ENCODE data around the gene ANKLE1.

Gene ANKLE1

GRCh38 chr19:17309198-17309964, 27.7 kb downstream of the ANKLE1 start, which contains the start of gene DDA1:
DDA1 (plus strand) TSS chr19:17309563; CDS start chr19:17309655, 92 bp downstream.
- peak; percentile 100 for FAIRE-seq

GRCh38 chr19:17309965-17310461, 28.3 kb downstream of the ANKLE1 start:
- FAIRE-seq, result no peak

GRCh38 chr19:17311455-17312188, 29.9 kb downstream of the ANKLE1 start:
- no peak for FAIRE-seq

GRCh38 chr19:17312189-17313113, 30.8 kb downstream of the ANKLE1 start:
- FAIRE-seq, result no peak

- no peak for FAIRE-seq
Measured at GRCh38 chr19:17314007-17314593, 32.4 kb downstream of the ANKLE1 start.

- no peak for FAIRE-seq
Measured at GRCh38 chr19:17318966-17319365, 37.3 kb downstream of the ANKLE1 start.

GRCh38 chr19:17319473-17320238, 38.0 kb downstream of the ANKLE1 start:
- no peak for FAIRE-seq

GRCh38 chr19:17320435-17320834, 38.7 kb downstream of the ANKLE1 start:
- FAIRE-seq, result no peak

GRCh38 chr19:17321655-17322489, 40.2 kb downstream of the ANKLE1 start:
- FAIRE-seq, result no peak

- no peak for FAIRE-seq
Measured at GRCh38 chr19:17322854-17323253, 41.2 kb downstream of the ANKLE1 start.

- no peak for FAIRE-seq
Measured at GRCh38 chr19:17323300-17323963, 41.7 kb downstream of the ANKLE1 start.

- no peak for FAIRE-seq
Measured at GRCh38 chr19:17323964-17324332, 42.2 kb downstream of the ANKLE1 start.

GRCh38 chr19:17324357-17325114, 42.8 kb downstream of the ANKLE1 start:
- FAIRE-seq, result no peak

- FAIRE-seq, result no peak
Measured at GRCh38 chr19:17325133-17325532, 43.4 kb downstream of the ANKLE1 start.

- no peak for FAIRE-seq
Measured at GRCh38 chr19:17325881-17326594, 44.3 kb downstream of the ANKLE1 start.

- FAIRE-seq, result no peak
Measured at GRCh38 chr19:17326595-17326966, 44.9 kb downstream of the ANKLE1 start.

- no peak for FAIRE-seq
Measured at GRCh38 chr19:17327068-17327653, 45.5 kb downstream of the ANKLE1 start.

All from endometrium (tissue), 2 donors.